GM19468 (cell line): ENCODE results near the gene TSG101.

Source experiments
- ATAC-seq: cut with Tn5 transposase; IDR thresholded peaks from one replicate; pipeline ENCODE4 v1.9.1; 2021; ENCODE audit warnings: mild to moderate bottlenecking, moderate library complexity, moderate number of reproducible peaks; ENCODE audit not compliant: unreplicated experiment; ENCODE audit errors: extremely low read depth

TSG101 gene

GRCh38 chr11:18526521-18527296 lies at the start of gene TSG101:
Gene TSG101 (minus strand): TSS chr11:18526942. CDS start chr11:18526816, 126 bp downstream.
- peak; percentile 80 for ATAC-seq

GRCh38 chr11:18575361-18575760 lies 48.6 kb upstream of the TSG101 start:
- no peak for ATAC-seq

- no peak for ATAC-seq
Measured at GRCh38 chr11:18567081-18567480, 40.3 kb upstream of the TSG101 start.

- ATAC-seq = no peak
Measured at GRCh38 chr11:18566406-18566805, 39.7 kb upstream of the TSG101 start.

GRCh38 chr11:18564149-18564548 lies 37.4 kb upstream of the TSG101 start:
- ATAC-seq = no peak

GRCh38 chr11:18563090-18563730 lies 36.5 kb upstream of the TSG101 start:
- ATAC-seq = no peak

GRCh38 chr11:18548001-18548400 lies 21.3 kb upstream of the TSG101 start:
- no peak for ATAC-seq

GRCh38 chr11:18540207-18541009 lies 13.7 kb upstream of the TSG101 start:
- no peak for ATAC-seq

- no peak for ATAC-seq
Measured at GRCh38 chr11:18536209-18536608, 9.5 kb upstream of the TSG101 start.

GRCh38 chr11:18534245-18534644 lies 7.5 kb upstream of the TSG101 start:
- no peak for ATAC-seq

GRCh38 chr11:18533365-18533764 lies 6.6 kb upstream of the TSG101 start:
- no peak for ATAC-seq

- ATAC-seq = no peak
Measured at GRCh38 chr11:18527512-18527911, 770 bp upstream of the TSG101 start.

GRCh38 chr11:18526130-18526520 lies 617 bp downstream of the TSG101 start:
- ATAC-seq = no peak

GRCh38 chr11:18524248-18524647 lies 2.5 kb downstream of the TSG101 start:
- ATAC-seq = no peak

- no peak for ATAC-seq
Measured at GRCh38 chr11:18523084-18523483, 3.7 kb downstream of the TSG101 start.

GRCh38 chr11:18522388-18522787 lies 4.4 kb downstream of the TSG101 start:
- ATAC-seq = no peak

GRCh38 chr11:18521122-18521521 lies 5.6 kb downstream of the TSG101 start:
- ATAC-seq = no peak

GRCh38 chr11:18502352-18502751 lies 24.4 kb downstream of the TSG101 start:
- ATAC-seq = no peak

- no peak for ATAC-seq
Measured at GRCh38 chr11:18501629-18502028, 25.1 kb downstream of the TSG101 start.

- ATAC-seq = no peak
Measured at GRCh38 chr11:18498039-18498438, 28.7 kb downstream of the TSG101 start.

- no peak for ATAC-seq
Measured at GRCh38 chr11:18495703-18496102, 31.0 kb downstream of the TSG101 start.
